ENCODE measurements around the gene PTPRQ. TPM values are rescaled to one million over a fixed set of nuclear protein-coding genes. Genes with fewer than 3 reads are reported as not detected.

The PTPRQ gene, protein sequence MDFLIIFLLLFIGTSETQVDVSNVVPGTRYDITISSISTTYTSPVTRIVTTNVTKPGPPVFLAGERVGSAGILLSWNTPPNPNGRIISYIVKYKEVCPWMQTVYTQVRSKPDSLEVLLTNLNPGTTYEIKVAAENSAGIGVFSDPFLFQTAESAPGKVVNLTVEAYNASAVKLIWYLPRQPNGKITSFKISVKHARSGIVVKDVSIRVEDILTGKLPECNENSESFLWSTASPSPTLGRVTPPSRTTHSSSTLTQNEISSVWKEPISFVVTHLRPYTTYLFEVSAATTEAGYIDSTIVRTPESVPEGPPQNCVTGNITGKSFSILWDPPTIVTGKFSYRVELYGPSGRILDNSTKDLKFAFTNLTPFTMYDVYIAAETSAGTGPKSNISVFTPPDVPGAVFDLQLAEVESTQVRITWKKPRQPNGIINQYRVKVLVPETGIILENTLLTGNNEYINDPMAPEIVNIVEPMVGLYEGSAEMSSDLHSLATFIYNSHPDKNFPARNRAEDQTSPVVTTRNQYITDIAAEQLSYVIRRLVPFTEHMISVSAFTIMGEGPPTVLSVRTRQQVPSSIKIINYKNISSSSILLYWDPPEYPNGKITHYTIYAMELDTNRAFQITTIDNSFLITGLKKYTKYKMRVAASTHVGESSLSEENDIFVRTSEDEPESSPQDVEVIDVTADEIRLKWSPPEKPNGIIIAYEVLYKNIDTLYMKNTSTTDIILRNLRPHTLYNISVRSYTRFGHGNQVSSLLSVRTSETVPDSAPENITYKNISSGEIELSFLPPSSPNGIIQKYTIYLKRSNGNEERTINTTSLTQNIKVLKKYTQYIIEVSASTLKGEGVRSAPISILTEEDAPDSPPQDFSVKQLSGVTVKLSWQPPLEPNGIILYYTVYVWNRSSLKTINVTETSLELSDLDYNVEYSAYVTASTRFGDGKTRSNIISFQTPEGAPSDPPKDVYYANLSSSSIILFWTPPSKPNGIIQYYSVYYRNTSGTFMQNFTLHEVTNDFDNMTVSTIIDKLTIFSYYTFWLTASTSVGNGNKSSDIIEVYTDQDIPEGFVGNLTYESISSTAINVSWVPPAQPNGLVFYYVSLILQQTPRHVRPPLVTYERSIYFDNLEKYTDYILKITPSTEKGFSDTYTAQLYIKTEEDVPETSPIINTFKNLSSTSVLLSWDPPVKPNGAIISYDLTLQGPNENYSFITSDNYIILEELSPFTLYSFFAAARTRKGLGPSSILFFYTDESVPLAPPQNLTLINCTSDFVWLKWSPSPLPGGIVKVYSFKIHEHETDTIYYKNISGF (N-terminal part only)
- not detected in 2 replicates for total RNA-seq (2011; cell fraction: chromatin; rRNA removed; ENCODE audit: low replicate concordance)
- total RNA-seq (2011; cell fraction: nucleolus; rRNA removed): not detected in 2 replicates
- total RNA-seq (2011; cell fraction: nucleoplasm; rRNA removed): not detected in 2 replicates
- total RNA-seq (2014; rRNA removed) (not detected in 2 replicates), total RNA-seq (2014; rRNA removed; fragmentation: Illumina TruSeq; extraction: Trizol) (not detected in 2 replicates), total RNA-seq (2015; rRNA removed; fragmentation: Illumina TruSeq; extraction: Trizol) (not detected in 2 replicates), total RNA-seq (2021) (not detected in 2 replicates), polyA plus RNA-seq (2011; rRNA removed) (not detected in 2 replicates), polyA plus RNA-seq (2014; fragmentation: Illumina TruSeq; extraction: Trizol) (not detected in 2 replicates), polyA plus RNA-seq (2014; fragmentation: Nextera tagmentation; extraction: Ambion mirVana) (not detected), polyA plus RNA-seq (2014; rRNA removed) (not detected in 2 replicates), polyA minus RNA-seq (2011; rRNA and poly(A)+ RNA removed) (not detected in 2 replicates), Bru-seq, nascent RNA (percentile 0 among the genes with signal in this experiment), BruChase-seq, experiment 1, labeled RNA remaining after a 2-hour chase (not detected), BruChase-seq, experiment 2, labeled RNA remaining after a 6-hour chase (percentile 1 among the genes with signal in this experiment)
- polyA plus RNA-seq (2011; cell fraction: cytosol; rRNA removed): not detected in 2 replicates
- polyA plus RNA-seq (2011; cell fraction: nucleus; rRNA removed): not detected in 2 replicates
- not detected in 2 replicates for polyA plus RNA-seq (2012)
- not detected in 2 replicates for polyA minus RNA-seq (2011; cell fraction: cytosol; rRNA and poly(A)+ RNA removed)
- polyA minus RNA-seq (2011; cell fraction: nucleus; rRNA and poly(A)+ RNA removed): not detected in 2 replicates
- long read RNA-seq, experiment 1, partial matches to known transcripts: 0 of 1 reads
- long read RNA-seq, experiment 1, other reads (novel, unspliced or antisense): 1 of 1 reads
- long read RNA-seq, experiment 2: 0 reads
- long read RNA-seq, experiment 3: 0 reads

DNA sequence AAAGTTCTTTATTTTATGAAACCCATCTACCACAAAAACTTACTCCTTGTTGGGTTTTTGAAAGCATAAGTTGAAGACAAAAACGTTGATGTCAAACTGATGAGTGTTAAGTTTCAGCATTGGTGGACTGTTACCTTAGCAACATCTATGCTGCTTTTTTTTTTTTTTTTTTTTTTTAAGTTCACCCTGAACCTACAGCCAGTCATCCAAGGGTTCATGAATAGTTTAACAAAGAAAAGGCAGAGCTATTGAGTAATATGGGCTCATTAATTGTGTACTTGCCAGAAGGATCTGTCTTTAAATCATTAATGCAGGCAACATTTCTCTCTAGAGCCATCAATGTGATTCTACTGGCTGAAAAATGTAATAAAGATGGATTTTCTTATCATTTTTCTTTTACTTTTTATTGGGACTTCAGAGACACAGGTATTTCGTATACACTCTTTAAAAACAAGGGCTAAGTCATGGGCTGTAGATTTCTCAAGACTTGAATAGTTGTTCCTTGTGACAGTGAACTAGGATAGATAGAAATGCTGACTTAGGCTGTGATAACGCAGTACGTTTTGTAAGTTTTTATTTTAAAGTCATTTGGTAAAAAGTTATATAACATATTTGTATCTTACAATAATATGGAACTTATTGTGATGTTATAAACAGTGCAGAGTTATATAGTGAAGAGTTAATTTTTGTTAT is at the start of gene PTPRQ:
Gene PTPRQ, plus strand, starts transcription at position 262 of the 693 bp plus-strand sequence. Its CDS starts 111 bp downstream, at position 373.
- no peak within 1 kb of the TSS for H3K4me2 ChIP-seq (ENCODE audit: insufficient read depth, low read length)
- no peaks in the 10 kb centered on the region for H3K9me1 ChIP-seq (ENCODE audit: control insufficient read depth, insufficient read depth, low read length)
- H3K4me1 ChIP-seq (replicated peaks in 1 of 2; ENCODE audit: control insufficient read depth in 2 of 2, insufficient read depth in 2 of 2, low read length in 2 of 2): no peaks in the 10 kb centered on the region
- no peak within 1 kb of the TSS for H3K27ac ChIP-seq (ENCODE audit: extremely low read depth, low read depth, low read length)
- no peaks in the 10 kb centered on the region for H3K27me3 ChIP-seq (ENCODE audit: control insufficient read depth in 2 of 2, insufficient read depth in 2 of 2, low read length in 2 of 2)
- TF ChIP-seq, protein P1, sequence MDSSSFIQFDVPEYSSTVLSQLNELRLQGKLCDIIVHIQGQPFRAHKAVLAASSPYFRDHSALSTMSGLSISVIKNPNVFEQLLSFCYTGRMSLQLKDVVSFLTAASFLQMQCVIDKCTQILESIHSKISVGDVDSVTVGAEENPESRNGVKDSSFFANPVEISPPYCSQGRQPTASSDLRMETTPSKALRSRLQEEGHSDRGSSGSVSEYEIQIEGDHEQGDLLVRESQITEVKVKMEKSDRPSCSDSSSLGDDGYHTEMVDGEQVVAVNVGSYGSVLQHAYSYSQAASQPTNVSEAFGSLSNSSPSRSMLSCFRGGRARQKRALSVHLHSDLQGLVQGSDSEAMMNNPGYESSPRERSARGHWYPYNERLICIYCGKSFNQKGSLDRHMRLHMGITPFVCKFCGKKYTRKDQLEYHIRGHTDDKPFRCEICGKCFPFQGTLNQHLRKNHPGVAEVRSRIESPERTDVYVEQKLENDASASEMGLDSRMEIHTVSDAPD (CRISPR knock-in tag; IDR thresholded peaks at IDR 0.05): no peak
- TF ChIP-seq ZC3H8 (IDR thresholded peaks at IDR 0.05): no peak
- ChIA-PET CTCF (ENCODE audit: low intra/inter-chr PET ratio) (no interaction called here), POLR2A (no interaction called here)
- intact Hi-C loops (cut with micrococcal nuclease) (no loop called here), in situ Hi-C loops (cut with MboI) (no loop called here)
- H3K4me3 ChIP-seq: no peak within 1 kb of the TSS
- DNase-seq (ENCODE audit: extremely low read depth in 1 of 4, low spot score in 3 of 4) (no peak), ATAC-seq (no peak), FAIRE-seq (no peak)
- no peaks in the 10 kb centered on the region for H3K79me2 ChIP-seq (ENCODE audit: control insufficient read depth, insufficient read depth, low read length)
- no peak within 1 kb of the TSS for H3K9ac ChIP-seq (ENCODE audit: insufficient read depth in 1 of 2, low read depth in 2 of 2, low read length in 2 of 2)
- BruUV-seq (replicated peaks): no TSS peak
- no peak within 1 kb of the TSS for H2AFZ ChIP-seq (ENCODE audit: low read depth, low read length)
- no peaks in the 10 kb centered on the region; the same call in 1 of the 2 replicates for H3K9me3 ChIP-seq (replicated peaks; ENCODE audit: control insufficient read depth, insufficient read depth, low read depth, low read length)
- 0% methylated on average over 4 of the region's 4 CpGs for WGBS (ENCODE audit: insufficient coverage, low coverage, missing lambda C conversion rate)
- no peaks in the 10 kb centered on the region for H4K20me1 ChIP-seq (replicated peaks; ENCODE audit: control insufficient read depth, insufficient read depth, low read length)
- no peaks in the 10 kb centered on the region for H3K36me3 ChIP-seq (ENCODE audit: control insufficient read depth, insufficient read depth, low read length)

Measured in K562 (cell line).